GM18951 (cell line): Measurements from ENCODE around the gene DYNC1I1.

Experiments used
- POLR2A ChIP-seq: IDR thresholded peaks from 4 replicates; pipeline ENCODE4 v1.6.1; 2011; ENCODE audit warnings: mild to moderate bottlenecking; ENCODE audit not compliant: insufficient read length, insufficient read depth; ENCODE audit errors: extremely low read depth
- in situ Hi-C: fragments of 300-500 bp; cut with MboI; formaldehyde crosslinking; loops from one replicate; pipeline ENCODE4 v1.12.0; 2022; ENCODE audit warnings: low sequenced_read_pairs, mixed read lengths, inconsistent platforms; ENCODE audit not compliant: unreplicated experiment

The DYNC1I1 gene

GRCh38 chr7:96122746-96123145, 350.4 kb downstream of the DYNC1I1 start:
- in situ Hi-C loops, result no loop called here
- no peak for TF ChIP-seq POLR2A

- in situ Hi-C loops, result no loop called here
- no peak for TF ChIP-seq POLR2A
Measured at GRCh38 chr7:96126382-96126781, 354.0 kb downstream of the DYNC1I1 start.

- in situ Hi-C loops, result no loop called here
- TF ChIP-seq POLR2A, result no peak
Measured at GRCh38 chr7:96127746-96128145, 355.4 kb downstream of the DYNC1I1 start.

GRCh38 chr7:96131525-96131924, 359.2 kb downstream of the DYNC1I1 start:
- in situ Hi-C loops, result no loop called here
- TF ChIP-seq POLR2A, result no peak

- no peak for TF ChIP-seq POLR2A
- in situ Hi-C loops, result no loop called here
Measured at GRCh38 chr7:96135241-96135640, 362.9 kb downstream of the DYNC1I1 start.

- in situ Hi-C loops, result no loop called here
- TF ChIP-seq POLR2A, result no peak
Measured at GRCh38 chr7:96136600-96137239, 364.4 kb downstream of the DYNC1I1 start.

- TF ChIP-seq POLR2A, result no peak
- in situ Hi-C loops, result no loop called here
Measured at GRCh38 chr7:96143495-96144259, 371.3 kb downstream of the DYNC1I1 start.

- in situ Hi-C loops, result no loop called here
- TF ChIP-seq POLR2A, result no peak
Measured at GRCh38 chr7:96144260-96144526, 371.8 kb downstream of the DYNC1I1 start.
